Measurements from ENCODE around the gene PDLIM1. TPM values are rescaled to one million over a fixed set of nuclear protein-coding genes. Genes with fewer than 3 reads are reported as not detected.

Gene PDLIM1
- total and polyA plus RNA-seq, 10 of the 15 experiments (the other 5 are each of a cell fraction or from before 2014, with no cell fraction given): 95.7 to 714 (median 309) TPM

- TF ChIP-seq ZBTB4 (CRISPR knock-in tag; IDR thresholded peaks at IDR 0.05): no peak
- no peak for TF ChIP-seq BHLHE40 (IDR thresholded peaks at IDR 0.05; ENCODE audit: borderline replicate concordance in 1 of 2, low read depth in 2 of 2, low read length in 1 of 2)
- TF ChIP-seq CBFB (IDR thresholded peaks at IDR 0.05; ENCODE audit: low read depth): no peak
- TF ChIP-seq NR2F1 (conservative IDR thresholded peaks at IDR 0.05): no peak
- TF ChIP-seq MXI1 (IDR thresholded peaks at IDR 0.05; ENCODE audit: low read depth, low read length): no peak
- no peak for TF ChIP-seq ZSCAN29 (IDR thresholded peaks at IDR 0.05)
- TF ChIP-seq NKRF (conservative IDR thresholded peaks at IDR 0.05): no peak
These were observed 45.9 kb upstream of the PDLIM1 start (continued) for GRCh38 chr10:95336702-95337101.

All from GM12878 (cell line).